ENCODE results near the gene SLC22A9.

GRCh38 chr11:63380130-63380529, 10.5 kb downstream of the SLC22A9 start:
- TF ChIP-seq POLR2AphosphoS5 (IDR thresholded peaks at IDR 0.05; ENCODE audit: low read depth) (no peak), CTCF (IDR thresholded peaks at IDR 0.05; ENCODE audit: insufficient read depth, low read length) (no peak), GABPA (IDR thresholded peaks at IDR 0.05; ENCODE audit: low read depth) (no peak), REST (IDR thresholded peaks at IDR 0.05; ENCODE audit: insufficient replicate concordance, low read depth) (no peak)
